ENCODE measurements around the gene MRPS17. TPM values are rescaled to one million over a fixed set of nuclear protein-coding genes. Genes with fewer than 3 reads are reported as not detected.

MRPS17 gene
- total and polyA plus RNA-seq, 10 of the 15 experiments (the other 5 are each of a cell fraction or from before 2014, with no cell fraction given), result 18.7 to 74.5 (median 29.2) TPM

- TF ChIP-seq SMAD1 (IDR thresholded peaks at IDR 0.05; ENCODE audit: low read depth, partially characterized antibody) (no peak), CREM (IDR thresholded peaks at IDR 0.05; ENCODE audit: low read depth) (no peak), SRF (IDR thresholded peaks at IDR 0.05; ENCODE audit: low read depth in 2 of 2, low read length in 2 of 2) (no peak), SP1 (IDR thresholded peaks at IDR 0.05; ENCODE audit: low read depth, low read length) (no peak), EED (IDR thresholded peaks at IDR 0.05; ENCODE audit: low read depth) (no peak), NRF1 (conservative IDR thresholded peaks at IDR 0.05; ENCODE audit: low read depth, low read length) (no peak)
Observed at GRCh38 chr7:55992346-55992745, 40.7 kb downstream of the MRPS17 start (continued).

GRCh38 chr7:55996856-55997500 is 45.3 kb downstream of the MRPS17 start:
- SMC1A ChIA-PET (ENCODE audit: uncharacterized antibody, unreplicated experiment), result no interaction called here
- no peak for FAIRE-seq
- in situ Hi-C loops (cut with MboI), result no loop called here

More at GRCh38 chr7:55996856-55997500, 45.3 kb downstream of the MRPS17 start:
- H3K27ac ChIP-seq (ENCODE audit: control insufficient read depth, insufficient read depth), result no peak overlapping the region
- no TSS peak for BruUV-seq (replicated peaks)
- no peaks in the 10 kb centered on the region for H3K9me3 ChIP-seq (replicated peaks; ENCODE audit: control insufficient read depth, insufficient read depth, low read length)
- POLR2A ChIA-PET, result no interaction called here
- H3K4me2 ChIP-seq (ENCODE audit: control insufficient read depth, insufficient read depth), result no peak overlapping the region
- WGBS (ENCODE audit: insufficient coverage, insufficient replicate concordance, low lambda C conversion rate, missing lambda C conversion rate), result 98% methylated on average over 8 of the region's 8 CpGs
- RAD21 ChIA-PET (ENCODE audit: unreplicated experiment), result no interaction called here
- TF ChIP-seq MAX (IDR thresholded peaks at IDR 0.05; ENCODE audit: low read depth, low read length) (no peak), ZNF592 (IDR thresholded peaks at IDR 0.05) (no peak), SUPT20H (IDR thresholded peaks at IDR 0.05; ENCODE audit: borderline replicate concordance, control insufficient read depth, low read depth, low read length) (no peak), NFXL1 (IDR thresholded peaks at IDR 0.05; ENCODE audit: borderline replicate concordance) (no peak)
- no peak for DNase-seq (ENCODE audit: low read depth, low spot score)
- no peaks in the 10 kb centered on the region for H4K20me1 ChIP-seq (ENCODE audit: control insufficient read depth, insufficient read depth)
- no peak overlapping the region for H3K9ac ChIP-seq (ENCODE audit: control insufficient read depth, insufficient read depth, low read length)
- CTCF ChIA-PET, result no interaction called here
- H3K4me1 ChIP-seq (ENCODE audit: control insufficient read depth, insufficient read depth, low read length), result no peaks in the 10 kb centered on the region
- no peaks in the 10 kb centered on the region for H3K27me3 ChIP-seq (replicated peaks in 1 of 2; ENCODE audit: control insufficient read depth in 2 of 2, insufficient read depth in 2 of 2, low read length in 1 of 2)
- H3K79me2 ChIP-seq (ENCODE audit: control insufficient read depth, insufficient read depth, low read length), result no peaks in the 10 kb centered on the region
- peaks cover 2% of the 10 kb centered on the region in 2 experiments for H3K36me3 ChIP-seq (ENCODE audit: control insufficient read depth in 2 of 2, insufficient read depth in 2 of 2, low read length in 1 of 2)
- intact Hi-C loops (cut with micrococcal nuclease; ENCODE audit: unreplicated experiment), result no loop called here
- no peak overlapping the region for H2AFZ ChIP-seq (ENCODE audit: control insufficient read depth, low read depth, low read length)
- H3K4me3 ChIP-seq, result no peak overlapping the region
- no peak for ATAC-seq
